Measurements from ENCODE around the gene ADAMTSL1. TPM values are rescaled to one million over a fixed set of nuclear protein-coding genes. Genes with fewer than 3 reads are reported as not detected.

The ADAMTSL1 gene
- total RNA-seq, 1 donor from 2014 or later, result 0.56 TPM

GRCh38 chr9:18542837-18543405 lies 69.0 kb downstream of the ADAMTSL1 start:
- intact Hi-C loops (cut with DNase I), result no loop called here
- ATAC-seq (ENCODE audit: poor library complexity), result no peak
- no peak for DNase-seq

- intact Hi-C loops (cut with DNase I), result no loop called here
- DNase-seq (no peak), ATAC-seq (ENCODE audit: poor library complexity) (no peak)
These were observed 69.6 kb downstream of the ADAMTSL1 start for GRCh38 chr9:18543406-18544192.

GRCh38 chr9:18544456-18544855 lies 70.5 kb downstream of the ADAMTSL1 start:
- ATAC-seq (ENCODE audit: poor library complexity) (no peak), DNase-seq (no peak)

GRCh38 chr9:18545636-18546360 lies 71.8 kb downstream of the ADAMTSL1 start:
- ATAC-seq (ENCODE audit: poor library complexity) (no peak), DNase-seq (no peak)
- intact Hi-C loops (cut with DNase I), result no loop called here

More at GRCh38 chr9:18544456-18544855, 70.5 kb downstream of the ADAMTSL1 start:
- intact Hi-C loops (cut with DNase I), result no loop called here

- intact Hi-C loops (cut with DNase I), result no loop called here
- no peak for DNase-seq
- ATAC-seq (ENCODE audit: poor library complexity), result no peak
These were observed 74.5 kb downstream of the ADAMTSL1 start for GRCh38 chr9:18548456-18548855.

- intact Hi-C loops (cut with DNase I), result no loop called here
- DNase-seq, result no peak
These were observed 75.8 kb downstream of the ADAMTSL1 start for GRCh38 chr9:18549772-18550171.

GRCh38 chr9:18550286-18550685 lies 76.3 kb downstream of the ADAMTSL1 start:
- DNase-seq (no peak), ATAC-seq (ENCODE audit: poor library complexity) (no peak)
- intact Hi-C loops (cut with DNase I), result no loop called here

More at GRCh38 chr9:18549772-18550171, 75.8 kb downstream of the ADAMTSL1 start:
- no peak for ATAC-seq (ENCODE audit: poor library complexity)

GRCh38 chr9:18554244-18554643 lies 80.3 kb downstream of the ADAMTSL1 start:
- no peak for DNase-seq

GRCh38 chr9:18555105-18555883 lies 81.3 kb downstream of the ADAMTSL1 start:
- no peak for DNase-seq
- ATAC-seq (ENCODE audit: poor library complexity), result no peak
- intact Hi-C loops (cut with DNase I), result no loop called here

More at GRCh38 chr9:18554244-18554643, 80.3 kb downstream of the ADAMTSL1 start:
- intact Hi-C loops (cut with DNase I), result no loop called here
- no peak for ATAC-seq (ENCODE audit: poor library complexity)

GRCh38 chr9:18564018-18564880 lies 90.3 kb downstream of the ADAMTSL1 start:
- no peak for ATAC-seq (ENCODE audit: poor library complexity)
- intact Hi-C loops (cut with DNase I), result no loop called here

GRCh38 chr9:18566121-18566520 lies 92.2 kb downstream of the ADAMTSL1 start:
- no peak for ATAC-seq (ENCODE audit: poor library complexity)
- intact Hi-C loops (cut with DNase I), result no loop called here

More at GRCh38 chr9:18564018-18564880, 90.3 kb downstream of the ADAMTSL1 start:
- DNase-seq, result no peak

GRCh38 chr9:18568973-18569372 lies 95.0 kb downstream of the ADAMTSL1 start:
- DNase-seq (no peak), ATAC-seq (ENCODE audit: poor library complexity) (no peak)
- intact Hi-C loops (cut with DNase I), result no loop called here

More at GRCh38 chr9:18566121-18566520, 92.2 kb downstream of the ADAMTSL1 start:
- no peak for DNase-seq

- no peak for ATAC-seq (ENCODE audit: poor library complexity)
- DNase-seq, result no peak
- intact Hi-C loops (cut with DNase I), result no loop called here
These were observed 96.1 kb downstream of the ADAMTSL1 start for GRCh38 chr9:18569941-18570630.

GRCh38 chr9:18573021-18573556 lies 99.1 kb downstream of the ADAMTSL1 start:
- intact Hi-C loops (cut with DNase I), result no loop called here
- ATAC-seq (ENCODE audit: poor library complexity) (no peak), DNase-seq (no peak)

- no peak for ATAC-seq (ENCODE audit: poor library complexity)
- DNase-seq, result no peak
- intact Hi-C loops (cut with DNase I), result no loop called here
These were observed 101.7 kb downstream of the ADAMTSL1 start for GRCh38 chr9:18575686-18576085.

- intact Hi-C loops (cut with DNase I), result no loop called here
- ATAC-seq (ENCODE audit: poor library complexity) (no peak), DNase-seq (no peak)
These were observed 105.6 kb downstream of the ADAMTSL1 start for GRCh38 chr9:18579536-18579935.

GRCh38 chr9:18580151-18580550 lies 106.2 kb downstream of the ADAMTSL1 start:
- intact Hi-C loops (cut with DNase I), result no loop called here
- ATAC-seq (ENCODE audit: poor library complexity), result no peak
- DNase-seq, result no peak
